HFFc6 (cell line): ENCODE measurements around the gene LAMTOR2. TPM values are rescaled to one million over a fixed set of nuclear protein-coding genes. Genes with fewer than 3 reads are reported as not detected.
"Not testable (repeated sequence)": the region's sequence is repeated elsewhere in the genome, so short reads cannot be mapped to it uniquely, and the experiment has no call there.

ENCODE experiments used
- DNase-seq: peaks from one replicate; pipeline ENCODE4 v3.0.0-alpha.2; 2018
- H3K27ac Mint-ChIP-seq: 2 replicates; pipeline ENCODE4 v1.8.0; 2020; ENCODE audit warnings: mild to moderate bottlenecking, mixed read lengths
- H3K27me3 Mint-ChIP-seq: 2 replicates; pipeline ENCODE4 v1.8.0; 2021; ENCODE audit warnings: mild to moderate bottlenecking, moderate library complexity, mixed read lengths; ENCODE audit not compliant: insufficient read depth
- H3K36me3 Mint-ChIP-seq: 2 replicates; pipeline ENCODE4 v1.8.0; 2021; ENCODE audit warnings: low read depth, mixed read lengths
- H3K4me1 Mint-ChIP-seq: 2 replicates; pipeline ENCODE4 v1.8.0; 2020; ENCODE audit warnings: low read depth, mixed read lengths
- H3K4me3 Mint-ChIP-seq: 2 replicates; pipeline ENCODE4 v1.8.0; 2020; ENCODE audit warnings: mild to moderate bottlenecking, moderate library complexity, mixed read lengths
- H3K9me3 Mint-ChIP-seq: 2 replicates; pipeline ENCODE4 v1.8.0; 2020; ENCODE audit warnings: mild to moderate bottlenecking, mixed read lengths
- CTCF ChIP-seq: fragments of 200-600 bp; sonication (generic); IDR thresholded peaks from 2 replicates; pipeline ENCODE4 v1.5.0; 2021; ENCODE audit warnings: antibody characterized with exemption, mild to moderate bottlenecking
- total RNA-seq, 6 experiments: library from RNA; stranded (reverse); fragmentation: NEBNext Ultra II Directional; extraction: Animal tissue kit (Norgen Biotek cat#: 25700); gene quantifications; 2 replicates in 1 of 6; 3 replicates in 5 of 6; pipeline ENCODE4 v1.2.3, GENCODE V29; 2021

The LAMTOR2 gene
- total RNA-seq, 6 experiments from 2014 or later: 48.5 to 73.6 (median 62.5) TPM

- peaks cover 14% of the 10 kb centered on the region for H3K4me1 Mint-ChIP-seq
- DNase-seq: no peak
- peaks cover 1% of the 10 kb centered on the region for H3K27me3 Mint-ChIP-seq
- no peaks in the 10 kb centered on the region for H3K36me3 Mint-ChIP-seq
- H3K9me3 Mint-ChIP-seq: no peaks in the 10 kb centered on the region
- TF ChIP-seq CTCF: no peak
- no peak overlapping the region for H3K27ac Mint-ChIP-seq
- no peak overlapping the region for H3K4me3 Mint-ChIP-seq
Observed at GRCh38 chr1:156065871-156066270, 11.3 kb downstream of the LAMTOR2 start.

- H3K9me3 Mint-ChIP-seq: no peaks in the 10 kb centered on the region
- no peaks in the 10 kb centered on the region for H3K36me3 Mint-ChIP-seq
- peaks cover 8% of the 10 kb centered on the region for H3K4me1 Mint-ChIP-seq
- TF ChIP-seq CTCF: no peak
- no peak for DNase-seq
- H3K4me3 Mint-ChIP-seq: no peak overlapping the region
- no peak overlapping the region for H3K27ac Mint-ChIP-seq
- H3K27me3 Mint-ChIP-seq: peaks cover 1% of the 10 kb centered on the region
Observed at GRCh38 chr1:156067262-156067661, 12.7 kb downstream of the LAMTOR2 start.

- Mint-ChIP-seq H3K4me3 (no peak overlapping the region), H3K36me3 (no peaks in the 10 kb centered on the region), H3K9me3 (no peaks in the 10 kb centered on the region), H3K27ac (no peak overlapping the region), H3K4me1 (peaks cover 5% of the 10 kb centered on the region), H3K27me3 (peaks cover 3% of the 10 kb centered on the region)
- no peak for DNase-seq
- no peak for TF ChIP-seq CTCF
Observed at GRCh38 chr1:156069490-156070455, 15.2 kb downstream of the LAMTOR2 start.

- TF ChIP-seq CTCF: no peak
- no peak for DNase-seq
- H3K27ac Mint-ChIP-seq: no peak overlapping the region
- no peaks in the 10 kb centered on the region for H3K9me3 Mint-ChIP-seq
- no peak overlapping the region for H3K4me3 Mint-ChIP-seq
- peaks cover 9% of the 10 kb centered on the region for H3K4me1 Mint-ChIP-seq
- H3K27me3 Mint-ChIP-seq: peaks cover 3% of the 10 kb centered on the region
- no peaks in the 10 kb centered on the region for H3K36me3 Mint-ChIP-seq
Observed at GRCh38 chr1:156070548-156070947, 16.0 kb downstream of the LAMTOR2 start.

GRCh38 chr1:156071332-156071816 is 16.8 kb downstream of the LAMTOR2 start:
- DNase-seq, H3K4me3 Mint-ChIP-seq, H3K27ac Mint-ChIP-seq, H3K27me3 Mint-ChIP-seq, H3K36me3 Mint-ChIP-seq, H3K9me3 Mint-ChIP-seq: not testable (repeated sequence)
- peaks cover 13% of the 10 kb centered on the region for H3K4me1 Mint-ChIP-seq

GRCh38 chr1:156072251-156072650 is 17.7 kb downstream of the LAMTOR2 start:
- H3K27ac Mint-ChIP-seq: no peak overlapping the region
- no peak for DNase-seq
- no peaks in the 10 kb centered on the region for H3K36me3 Mint-ChIP-seq
- H3K9me3 Mint-ChIP-seq: no peaks in the 10 kb centered on the region
- peaks cover 11% of the 10 kb centered on the region for H3K4me1 Mint-ChIP-seq
- no peak overlapping the region for H3K4me3 Mint-ChIP-seq
- H3K27me3 Mint-ChIP-seq: peaks cover 3% of the 10 kb centered on the region
- no peak for TF ChIP-seq CTCF
